Keratinocyte (primary cell): ENCODE data around the gene CFAP61. TPM values are rescaled to one million over a fixed set of nuclear protein-coding genes. Genes with fewer than 3 reads are reported as not detected.

Experiments
- DNase-seq: peaks from one replicate; pipeline ENCODE4 v3.0.0-alpha.2; 2011; ENCODE audit warnings: low read depth, missing footprints, low spot score
- FAIRE-seq: peaks from 2 replicates; lab custom pipeline; 2011; peaks lifted over from hg19 to GRCh38; lab: Jason Lieb, UNC
- H2AFZ ChIP-seq: 2 replicates; pipeline ENCODE4 v1.6.0; 2012; ENCODE audit warnings: low read length, control low read depth, inconsistent platforms; ENCODE audit not compliant: control insufficient read depth
- H3K27ac ChIP-seq: 2 replicates; pipeline ENCODE4 v1.5.1; 2011; ENCODE audit warnings: low read length; ENCODE audit not compliant: control insufficient read depth, insufficient read depth
- H3K27me3 ChIP-seq: 3 replicates; pipeline ENCODE4 v1.6.0; 2011; ENCODE audit warnings: low read length; ENCODE audit not compliant: control insufficient read depth, insufficient read depth; ENCODE audit errors: extremely low read depth
- H3K36me3 ChIP-seq, 2 experiments: 2 replicates in 1 of 2; 3 replicates in 1 of 2; pipeline ENCODE4 v1.5.1; 2011; ENCODE audit warnings: low read length in 2 of 2, mild to moderate bottlenecking in 1 of 2; ENCODE audit not compliant: control insufficient read depth in 2 of 2, insufficient read depth in 2 of 2; ENCODE audit errors: extremely low read depth in 1 of 2
- H3K4me1 ChIP-seq: 3 replicates; pipeline ENCODE4 v1.5.1; 2011; ENCODE audit warnings: low read length; ENCODE audit not compliant: control insufficient read depth, insufficient read depth; ENCODE audit errors: extremely low read depth
- H3K4me2 ChIP-seq: 3 replicates; pipeline ENCODE4 v1.6.0; 2011; ENCODE audit warnings: low read depth, low read length; ENCODE audit not compliant: control insufficient read depth, insufficient read depth; ENCODE audit errors: extremely low read depth
- H3K4me3 ChIP-seq, 3 experiments: fragments of 200-600 bp in 1 of 3; sonication (generic) in 1 of 3; 2 replicates in 2 of 3; 3 replicates in 1 of 3; pipeline ENCODE4 v1.5.1; 2011 to 2016; ENCODE audit warnings: low read length in 3 of 3, mild to moderate bottlenecking in 3 of 3, control low read depth in 2 of 3, inconsistent platforms in 1 of 3, low read depth in 1 of 3, mixed read lengths in 1 of 3, mixed run types in 1 of 3, moderate library complexity in 1 of 3; ENCODE audit not compliant: control insufficient read depth in 2 of 3, insufficient read depth in 2 of 3; ENCODE audit errors: extremely low read depth in 1 of 3
- H3K79me2 ChIP-seq: 2 replicates; pipeline ENCODE4 v1.6.0; 2012; ENCODE audit warnings: low read length; ENCODE audit not compliant: control insufficient read depth, insufficient read depth
- H3K9ac ChIP-seq: 3 replicates; pipeline ENCODE4 v1.6.0; 2011; ENCODE audit warnings: low read length; ENCODE audit not compliant: control insufficient read depth, insufficient read depth; ENCODE audit errors: extremely low read depth
- H3K9me1 ChIP-seq: 3 replicates; pipeline ENCODE4 v1.6.0; 2011; ENCODE audit warnings: low read length; ENCODE audit not compliant: control insufficient read depth, insufficient read depth; ENCODE audit errors: extremely low read depth
- H3K9me3 ChIP-seq: 2 replicates; pipeline ENCODE4 v1.5.1; 2012; ENCODE audit warnings: low read depth, low read length; ENCODE audit not compliant: control insufficient read depth
- H4K20me1 ChIP-seq: 3 replicates; pipeline ENCODE4 v1.6.0; 2011; ENCODE audit warnings: low read length; ENCODE audit not compliant: control insufficient read depth, insufficient read depth; ENCODE audit errors: extremely low read depth
- CTCF ChIP-seq, 3 experiments: IDR thresholded peaks in 1 of 3; conservative IDR thresholded peaks in 1 of 3; optimal IDR thresholded peaks in 1 of 3; 2 replicates in 2 of 3; 3 replicates in 1 of 3; pipeline versions ENCODE3 to v1.5.1; 2011; ENCODE audit warnings: low read length in 3 of 3, mild to moderate bottlenecking in 3 of 3, moderate library complexity in 2 of 3, control low read depth in 1 of 3, inconsistent platforms in 1 of 3; ENCODE audit not compliant: insufficient read depth in 2 of 3; ENCODE audit errors: extremely low read depth in 1 of 3
- EZH2 ChIP-seq: IDR thresholded peaks from one replicate; pipeline ENCODE4 v1.6.1; 2012; ENCODE audit warnings: inconsistent platforms, mild to moderate bottlenecking, low read length, moderate library complexity
- dilution Hi-C: fragments of 300-500 bp; cut with MboI; formaldehyde crosslinking; loops from one replicate; pipeline ENCODE4 v1.7.0; 2020; ENCODE audit warnings: low sequenced_read_pairs; ENCODE audit not compliant: extremely low pct_ligation_motif_present
- polyA plus RNA-seq, 5 experiments: library from polyadenylated mRNA; depleted of rRNA in 3 of 5; stranded (reverse) in 3 of 5; stranded (forward) in 1 of 5; unstranded in 1 of 5; fragments of >200 nt; gene quantifications; 1 replicate in 1 of 5; 2 replicates in 3 of 5; 3 replicates in 1 of 5; pipeline versions ENCODE4 v1.2.1 to v1.2.3, GENCODE V29; 2011 to 2012; ENCODE audit warnings: missing spikeins in 2 of 5, low read depth in 1 of 5, low replicate concordance in 1 of 5

CFAP61 gene
- polyA plus RNA-seq, 1 donor (not counting 4 experiments of a cell fraction or from before 2014, with no cell fraction given) = 0.25 TPM

- no peak for DNase-seq
- Histone ChIP-seq H4K20me1 (no peaks in the 10 kb centered on the region), H3K79me2 (no peaks in the 10 kb centered on the region), H3K36me3 (no peaks in the 10 kb centered on the region), H3K9me1 (no peaks in the 10 kb centered on the region), H3K9me3 (no peaks in the 10 kb centered on the region), H3K9ac (no peak overlapping the region), H3K4me3 (no peak overlapping the region), H3K4me2 (no peak overlapping the region), H3K27me3 (no peaks in the 10 kb centered on the region), H3K4me1 (no peaks in the 10 kb centered on the region), H2AFZ (no peak overlapping the region), H3K27ac (no peak overlapping the region)
- FAIRE-seq = no peak
- TF ChIP-seq EZH2 (no peak), CTCF (optimal IDR thresholded peaks at IDR 0.05 in 1 of 3, IDR thresholded peaks at IDR 0.05 in 1 of 3, conservative IDR thresholded peaks at IDR 0.05 in 1 of 3; ENCODE audit: extremely low read depth in 1 of 3, insufficient read depth in 2 of 3, low read length in 3 of 3) (no peak)
- dilution Hi-C loops = no loop called here
Observed at GRCh38 chr20:20401991-20402390, 349.7 kb downstream of the CFAP61 start.

GRCh38 chr20:20404633-20405032 lies 352.3 kb downstream of the CFAP61 start:
- TF ChIP-seq CTCF (optimal IDR thresholded peaks at IDR 0.05 in 1 of 3, IDR thresholded peaks at IDR 0.05 in 1 of 3, conservative IDR thresholded peaks at IDR 0.05 in 1 of 3; ENCODE audit: extremely low read depth in 1 of 3, insufficient read depth in 2 of 3, low read length in 3 of 3) (no peak), EZH2 (no peak)
- Histone ChIP-seq H4K20me1 (no peaks in the 10 kb centered on the region), H3K4me2 (no peak overlapping the region), H2AFZ (no peak overlapping the region), H3K9me1 (no peaks in the 10 kb centered on the region), H3K79me2 (no peaks in the 10 kb centered on the region), H3K9me3 (no peaks in the 10 kb centered on the region), H3K27ac (no peak overlapping the region), H3K4me1 (no peaks in the 10 kb centered on the region), H3K9ac (no peak overlapping the region), H3K36me3 (no peaks in the 10 kb centered on the region), H3K27me3 (no peaks in the 10 kb centered on the region), H3K4me3 (no peak overlapping the region)
- FAIRE-seq (no peak), DNase-seq (no peak)
- dilution Hi-C loops = no loop called here
